ENCODE results near the gene UBR4. TPM values are rescaled to one million over a fixed set of nuclear protein-coding genes. Genes with fewer than 3 reads are reported as not detected.

The UBR4 gene
- total and polyA plus RNA-seq, 2 experiments from 2014 or later: 111 to 230 TPM

DNA sequence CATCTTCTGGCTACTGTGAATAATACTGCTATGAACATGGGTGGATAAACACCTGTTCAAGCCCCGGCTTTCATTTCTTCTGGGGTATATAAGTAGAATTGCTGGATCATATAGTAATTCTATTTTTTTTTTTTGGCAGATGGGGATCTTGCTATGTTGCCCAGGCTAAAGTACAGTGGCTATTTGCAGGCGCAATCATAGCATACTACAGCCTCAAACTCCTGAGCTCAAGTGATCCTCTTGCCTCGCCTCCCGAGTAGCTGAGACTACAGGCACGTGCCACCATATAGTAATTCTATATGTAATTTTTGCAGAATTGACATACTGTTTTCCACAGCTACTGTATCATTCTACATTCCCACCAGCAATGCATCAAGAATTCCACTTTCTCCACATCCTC is 27.8 kb downstream of the UBR4 start:
- Histone ChIP-seq H3K27me3 (ENCODE audit: insufficient read depth) (no peaks in the 10 kb centered on the region), H4K20me1 (replicated peaks; ENCODE audit: insufficient read depth) (peaks cover 25% of the 10 kb centered on the region), H3K9me2 (ENCODE audit: insufficient read depth) (no peaks in the 10 kb centered on the region), H2AFZ (no peak overlapping the region), H3K27ac (ENCODE audit: low read depth) (no peak overlapping the region), H3F3A (replicated peaks; ENCODE audit: low read depth) (no peaks in the 10 kb centered on the region), H3K79me2 (replicated peaks; ENCODE audit: insufficient read depth) (peaks cover 14% of the 10 kb centered on the region; the same call in 1 of the 2 replicates), H3K4me1 (ENCODE audit: insufficient read depth) (no peaks in the 10 kb centered on the region), H3K36me3 (ENCODE audit: insufficient read depth) (peaks cover 94% of the 10 kb centered on the region), H3K4me2 (no peak overlapping the region), H3K4me3 (no peak overlapping the region)
- H3K27me3 Mint-ChIP-seq (ENCODE audit: insufficient read depth, low read depth, poor library complexity): no peaks in the 10 kb centered on the region
- no peaks in the 10 kb centered on the region for H3K9me3 Mint-ChIP-seq
- H3K4me3 Mint-ChIP-seq: no peak overlapping the region
- TF ChIP-seq, protein P1, sequence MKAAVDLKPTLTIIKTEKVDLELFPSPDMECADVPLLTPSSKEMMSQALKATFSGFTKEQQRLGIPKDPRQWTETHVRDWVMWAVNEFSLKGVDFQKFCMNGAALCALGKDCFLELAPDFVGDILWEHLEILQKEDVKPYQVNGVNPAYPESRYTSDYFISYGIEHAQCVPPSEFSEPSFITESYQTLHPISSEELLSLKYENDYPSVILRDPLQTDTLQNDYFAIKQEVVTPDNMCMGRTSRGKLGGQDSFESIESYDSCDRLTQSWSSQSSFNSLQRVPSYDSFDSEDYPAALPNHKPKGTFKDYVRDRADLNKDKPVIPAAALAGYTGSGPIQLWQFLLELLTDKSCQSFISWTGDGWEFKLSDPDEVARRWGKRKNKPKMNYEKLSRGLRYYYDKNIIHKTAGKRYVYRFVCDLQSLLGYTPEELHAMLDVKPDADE (IDR thresholded peaks at IDR 0.05): no peak
- TF ChIP-seq EZH2phosphoT487 (IDR thresholded peaks at IDR 0.05; ENCODE audit: unreplicated experiment) (no peak), STAT1 (IDR thresholded peaks at IDR 0.05; ENCODE audit: unreplicated experiment) (no peak), ZNF114 (CRISPR knock-in tag; IDR thresholded peaks at IDR 0.05) (no peak), JUNB (IDR thresholded peaks at IDR 0.05; ENCODE audit: unreplicated experiment) (no peak), CREB1 (CRISPR knock-in tag; IDR thresholded peaks at IDR 0.05; ENCODE audit: low read depth) (no peak), EZH2 (IDR thresholded peaks at IDR 0.05; ENCODE audit: low read depth, unreplicated experiment) (no peak), ZNF331 (CRISPR knock-in tag; IDR thresholded peaks at IDR 0.05; ENCODE audit: low read depth) (no peak), POLR2AphosphoS5 (IDR thresholded peaks at IDR 0.05; ENCODE audit: low read depth) (no peak), NANOG (IDR thresholded peaks at IDR 0.05; ENCODE audit: borderline replicate concordance) (no peak)
- TF ChIP-seq, protein P2, sequence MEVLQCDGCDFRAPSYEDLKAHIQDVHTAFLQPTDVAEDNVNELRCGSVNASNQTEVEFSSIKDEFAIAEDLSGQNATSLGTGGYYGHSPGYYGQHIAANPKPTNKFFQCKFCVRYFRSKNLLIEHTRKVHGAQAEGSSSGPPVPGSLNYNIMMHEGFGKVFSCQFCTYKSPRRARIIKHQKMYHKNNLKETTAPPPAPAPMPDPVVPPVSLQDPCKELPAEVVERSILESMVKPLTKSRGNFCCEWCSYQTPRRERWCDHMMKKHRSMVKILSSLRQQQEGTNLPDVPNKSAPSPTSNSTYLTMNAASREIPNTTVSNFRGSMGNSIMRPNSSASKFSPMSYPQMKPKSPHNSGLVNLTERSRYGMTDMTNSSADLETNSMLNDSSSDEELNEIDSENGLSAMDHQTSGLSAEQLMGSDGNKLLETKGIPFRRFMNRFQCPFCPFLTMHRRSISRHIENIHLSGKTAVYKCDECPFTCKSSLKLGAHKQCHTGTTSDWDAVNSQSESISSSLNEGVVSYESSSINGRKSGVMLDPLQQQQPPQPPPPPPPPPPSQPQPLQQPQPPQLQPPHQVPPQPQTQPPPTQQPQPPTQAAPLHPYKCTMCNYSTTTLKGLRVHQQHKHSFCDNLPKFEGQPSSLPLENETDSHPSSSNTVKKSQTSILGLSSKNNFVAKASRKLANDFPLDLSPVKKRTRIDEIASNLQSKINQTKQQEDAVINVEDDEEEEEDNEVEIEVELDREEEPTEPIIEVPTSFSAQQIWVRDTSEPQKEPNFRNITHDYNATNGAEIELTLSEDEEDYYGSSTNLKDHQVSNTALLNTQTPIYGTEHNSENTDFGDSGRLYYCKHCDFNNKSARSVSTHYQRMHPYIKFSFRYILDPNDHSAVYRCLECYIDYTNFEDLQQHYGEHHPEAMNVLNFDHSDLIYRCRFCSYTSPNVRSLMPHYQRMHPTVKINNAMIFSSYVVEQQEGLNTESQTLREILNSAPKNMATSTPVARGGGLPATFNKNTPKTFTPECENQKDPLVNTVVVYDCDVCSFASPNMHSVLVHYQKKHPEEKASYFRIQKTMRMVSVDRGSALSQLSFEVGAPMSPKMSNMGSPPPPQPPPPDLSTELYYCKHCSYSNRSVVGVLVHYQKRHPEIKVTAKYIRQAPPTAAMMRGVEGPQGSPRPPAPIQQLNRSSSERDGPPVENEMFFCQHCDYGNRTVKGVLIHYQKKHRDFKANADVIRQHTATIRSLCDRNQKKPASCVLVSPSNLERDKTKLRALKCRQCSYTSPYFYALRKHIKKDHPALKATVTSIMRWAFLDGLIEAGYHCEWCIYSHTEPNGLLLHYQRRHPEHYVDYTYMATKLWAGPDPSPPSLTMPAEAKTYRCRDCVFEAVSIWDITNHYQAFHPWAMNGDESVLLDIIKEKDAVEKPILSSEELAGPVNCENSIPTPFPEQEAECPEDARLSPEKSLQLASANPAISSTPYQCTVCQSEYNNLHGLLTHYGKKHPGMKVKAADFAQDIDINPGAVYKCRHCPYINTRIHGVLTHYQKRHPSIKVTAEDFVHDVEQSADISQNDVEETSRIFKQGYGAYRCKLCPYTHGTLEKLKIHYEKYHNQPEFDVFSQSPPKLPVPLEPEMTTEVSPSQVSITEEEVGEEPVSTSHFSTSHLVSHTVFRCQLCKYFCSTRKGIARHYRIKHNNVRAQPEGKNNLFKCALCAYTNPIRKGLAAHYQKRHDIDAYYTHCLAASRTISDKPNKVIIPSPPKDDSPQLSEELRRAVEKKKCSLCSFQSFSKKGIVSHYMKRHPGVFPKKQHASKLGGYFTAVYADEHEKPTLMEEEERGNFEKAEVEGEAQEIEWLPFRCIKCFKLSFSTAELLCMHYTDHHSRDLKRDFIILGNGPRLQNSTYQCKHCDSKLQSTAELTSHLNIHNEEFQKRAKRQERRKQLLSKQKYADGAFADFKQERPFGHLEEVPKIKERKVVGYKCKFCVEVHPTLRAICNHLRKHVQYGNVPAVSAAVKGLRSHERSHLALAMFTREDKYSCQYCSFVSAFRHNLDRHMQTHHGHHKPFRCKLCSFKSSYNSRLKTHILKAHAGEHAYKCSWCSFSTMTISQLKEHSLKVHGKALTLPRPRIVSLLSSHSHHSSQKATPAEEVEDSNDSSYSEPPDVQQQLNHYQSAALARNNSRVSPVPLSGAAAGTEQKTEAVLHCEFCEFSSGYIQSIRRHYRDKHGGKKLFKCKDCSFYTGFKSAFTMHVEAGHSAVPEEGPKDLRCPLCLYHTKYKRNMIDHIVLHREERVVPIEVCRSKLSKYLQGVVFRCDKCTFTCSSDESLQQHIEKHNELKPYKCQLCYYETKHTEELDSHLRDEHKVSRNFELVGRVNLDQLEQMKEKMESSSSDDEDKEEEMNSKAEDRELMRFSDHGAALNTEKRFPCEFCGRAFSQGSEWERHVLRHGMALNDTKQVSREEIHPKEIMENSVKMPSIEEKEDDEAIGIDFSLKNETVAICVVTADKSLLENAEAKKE (CRISPR knock-in tag; IDR thresholded peaks at IDR 0.05): no peak
- TF ChIP-seq, protein P3, sequence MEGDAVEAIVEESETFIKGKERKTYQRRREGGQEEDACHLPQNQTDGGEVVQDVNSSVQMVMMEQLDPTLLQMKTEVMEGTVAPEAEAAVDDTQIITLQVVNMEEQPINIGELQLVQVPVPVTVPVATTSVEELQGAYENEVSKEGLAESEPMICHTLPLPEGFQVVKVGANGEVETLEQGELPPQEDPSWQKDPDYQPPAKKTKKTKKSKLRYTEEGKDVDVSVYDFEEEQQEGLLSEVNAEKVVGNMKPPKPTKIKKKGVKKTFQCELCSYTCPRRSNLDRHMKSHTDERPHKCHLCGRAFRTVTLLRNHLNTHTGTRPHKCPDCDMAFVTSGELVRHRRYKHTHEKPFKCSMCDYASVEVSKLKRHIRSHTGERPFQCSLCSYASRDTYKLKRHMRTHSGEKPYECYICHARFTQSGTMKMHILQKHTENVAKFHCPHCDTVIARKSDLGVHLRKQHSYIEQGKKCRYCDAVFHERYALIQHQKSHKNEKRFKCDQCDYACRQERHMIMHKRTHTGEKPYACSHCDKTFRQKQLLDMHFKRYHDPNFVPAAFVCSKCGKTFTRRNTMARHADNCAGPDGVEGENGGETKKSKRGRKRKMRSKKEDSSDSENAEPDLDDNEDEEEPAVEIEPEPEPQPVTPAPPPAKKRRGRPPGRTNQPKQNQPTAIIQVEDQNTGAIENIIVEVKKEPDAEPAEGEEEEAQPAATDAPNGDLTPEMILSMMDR (conservative IDR thresholded peaks at IDR 0.05; ENCODE audit: low read depth in 2 of 2): no peak
- TF ChIP-seq, protein P4, sequence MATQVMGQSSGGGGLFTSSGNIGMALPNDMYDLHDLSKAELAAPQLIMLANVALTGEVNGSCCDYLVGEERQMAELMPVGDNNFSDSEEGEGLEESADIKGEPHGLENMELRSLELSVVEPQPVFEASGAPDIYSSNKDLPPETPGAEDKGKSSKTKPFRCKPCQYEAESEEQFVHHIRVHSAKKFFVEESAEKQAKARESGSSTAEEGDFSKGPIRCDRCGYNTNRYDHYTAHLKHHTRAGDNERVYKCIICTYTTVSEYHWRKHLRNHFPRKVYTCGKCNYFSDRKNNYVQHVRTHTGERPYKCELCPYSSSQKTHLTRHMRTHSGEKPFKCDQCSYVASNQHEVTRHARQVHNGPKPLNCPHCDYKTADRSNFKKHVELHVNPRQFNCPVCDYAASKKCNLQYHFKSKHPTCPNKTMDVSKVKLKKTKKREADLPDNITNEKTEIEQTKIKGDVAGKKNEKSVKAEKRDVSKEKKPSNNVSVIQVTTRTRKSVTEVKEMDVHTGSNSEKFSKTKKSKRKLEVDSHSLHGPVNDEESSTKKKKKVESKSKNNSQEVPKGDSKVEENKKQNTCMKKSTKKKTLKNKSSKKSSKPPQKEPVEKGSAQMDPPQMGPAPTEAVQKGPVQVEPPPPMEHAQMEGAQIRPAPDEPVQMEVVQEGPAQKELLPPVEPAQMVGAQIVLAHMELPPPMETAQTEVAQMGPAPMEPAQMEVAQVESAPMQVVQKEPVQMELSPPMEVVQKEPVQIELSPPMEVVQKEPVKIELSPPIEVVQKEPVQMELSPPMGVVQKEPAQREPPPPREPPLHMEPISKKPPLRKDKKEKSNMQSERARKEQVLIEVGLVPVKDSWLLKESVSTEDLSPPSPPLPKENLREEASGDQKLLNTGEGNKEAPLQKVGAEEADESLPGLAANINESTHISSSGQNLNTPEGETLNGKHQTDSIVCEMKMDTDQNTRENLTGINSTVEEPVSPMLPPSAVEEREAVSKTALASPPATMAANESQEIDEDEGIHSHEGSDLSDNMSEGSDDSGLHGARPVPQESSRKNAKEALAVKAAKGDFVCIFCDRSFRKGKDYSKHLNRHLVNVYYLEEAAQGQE (IDR thresholded peaks at IDR 0.05; ENCODE audit: unreplicated experiment): no peak
- ATAC-seq (no peak), DNase-seq (ENCODE audit: low spot score) (no peak)
- H3K36me3 Mint-ChIP-seq (ENCODE audit: low read depth): peaks cover 88% of the 10 kb centered on the region
- no peaks in the 10 kb centered on the region for H3K4me1 Mint-ChIP-seq
- H3K27ac Mint-ChIP-seq: no peak overlapping the region

Measured in GM23338 (cell line).